Activated CD8-positive, alpha-beta T cell treated with anti-CD3 and anti-CD28 coated beads, Interleukin-2, amount 10 ng/mL, durations not matched to agents 7 days and 5 days (primary cell): ENCODE measurements around the gene EPS8L1. TPM values are rescaled to one million over a fixed set of nuclear protein-coding genes. Genes with fewer than 3 reads are reported as not detected.

ENCODE experiments used
- ATAC-seq: fragments of 150-1000 bp; cut with Tn5 transposase; one replicate; pipeline ENCODE4 v1.10.0; 2021; ENCODE audit warnings: moderate library complexity
- CTCF ChIA-PET: fragments of 350-600 bp; sonication (Branson Sonifier 250); formaldehyde crosslinking; loops from one replicate; lab custom pipeline; 2021; ENCODE audit warnings: antibody characterized with exemption; lab: Charles Lee
- POLR2A ChIA-PET: fragments of 350-600 bp; sonication (Branson Sonifier 250); formaldehyde crosslinking; loops from one replicate; lab custom pipeline; 2021; ENCODE audit warnings: antibody characterized with exemption; lab: Charles Lee
- DNase-seq: peaks from one replicate; pipeline ENCODE4 v3.0.0-alpha.2; 2020
- H3K27ac Mint-ChIP-seq: one replicate; pipeline ENCODE4 v1.8.0; 2021; ENCODE audit warnings: mild to moderate bottlenecking, mixed read lengths
- H3K27me3 Mint-ChIP-seq: one replicate; pipeline ENCODE4 v1.8.0; 2021; ENCODE audit warnings: low read depth, mixed read lengths
- H3K36me3 Mint-ChIP-seq: one replicate; pipeline ENCODE4 v1.8.0; 2021; ENCODE audit warnings: low read depth, mixed read lengths
- H3K4me1 Mint-ChIP-seq: one replicate; pipeline ENCODE4 v1.8.0; 2021; ENCODE audit warnings: low read depth, mixed read lengths
- H3K4me3 Mint-ChIP-seq: one replicate; pipeline ENCODE4 v1.8.0; 2021; ENCODE audit warnings: mild to moderate bottlenecking, mixed read lengths
- H3K9me3 Mint-ChIP-seq: one replicate; pipeline ENCODE4 v1.8.0; 2022; ENCODE audit warnings: mixed read lengths; ENCODE audit not compliant: insufficient read depth
- total RNA-seq, 2 experiments: library from RNA; stranded (reverse); gene quantifications; one replicate each; pipeline ENCODE4 v1.2.3, GENCODE V29; 2021

EPS8L1 gene
- total RNA-seq, 2 experiments from 2014 or later, result 4.9 to 8.6 TPM

GRCh38 chr19:55090564-55090963, 14.9 kb downstream of the EPS8L1 start:
- Mint-ChIP-seq H3K27me3 (peaks cover 23% of the 10 kb centered on the region), H3K4me1 (peaks cover 26% of the 10 kb centered on the region), H3K36me3 (peaks cover 31% of the 10 kb centered on the region), H3K27ac (no peak overlapping the region), H3K9me3 (no peaks in the 10 kb centered on the region), H3K4me3 (no peak overlapping the region)
- DNase-seq (no peak), ATAC-seq (no peak)
- ChIA-PET CTCF (no interaction called here), POLR2A (no interaction called here)

- no peak for DNase-seq
- Mint-ChIP-seq H3K36me3 (peaks cover 31% of the 10 kb centered on the region), H3K27ac (no peak overlapping the region), H3K4me1 (peaks cover 26% of the 10 kb centered on the region), H3K27me3 (peaks cover 17% of the 10 kb centered on the region), H3K4me3 (no peak overlapping the region), H3K9me3 (no peaks in the 10 kb centered on the region)
- CTCF ChIA-PET, result no interaction called here
- ATAC-seq, result no peak
- POLR2A ChIA-PET, result no interaction called here
Measured at GRCh38 chr19:55091126-55091910, 15.6 kb downstream of the EPS8L1 start.

- no peak overlapping the region for H3K4me3 Mint-ChIP-seq
- H3K27me3 Mint-ChIP-seq, result peaks cover 15% of the 10 kb centered on the region
- DNase-seq (no peak), ATAC-seq (no peak)
- peaks cover 31% of the 10 kb centered on the region for H3K36me3 Mint-ChIP-seq
- CTCF ChIA-PET, result no interaction called here
- H3K27ac Mint-ChIP-seq, result no peak overlapping the region
- peaks cover 24% of the 10 kb centered on the region for H3K4me1 Mint-ChIP-seq
- POLR2A ChIA-PET, result no interaction called here
- no peaks in the 10 kb centered on the region for H3K9me3 Mint-ChIP-seq
Measured at GRCh38 chr19:55091955-55092354, 16.3 kb downstream of the EPS8L1 start.

DNA sequence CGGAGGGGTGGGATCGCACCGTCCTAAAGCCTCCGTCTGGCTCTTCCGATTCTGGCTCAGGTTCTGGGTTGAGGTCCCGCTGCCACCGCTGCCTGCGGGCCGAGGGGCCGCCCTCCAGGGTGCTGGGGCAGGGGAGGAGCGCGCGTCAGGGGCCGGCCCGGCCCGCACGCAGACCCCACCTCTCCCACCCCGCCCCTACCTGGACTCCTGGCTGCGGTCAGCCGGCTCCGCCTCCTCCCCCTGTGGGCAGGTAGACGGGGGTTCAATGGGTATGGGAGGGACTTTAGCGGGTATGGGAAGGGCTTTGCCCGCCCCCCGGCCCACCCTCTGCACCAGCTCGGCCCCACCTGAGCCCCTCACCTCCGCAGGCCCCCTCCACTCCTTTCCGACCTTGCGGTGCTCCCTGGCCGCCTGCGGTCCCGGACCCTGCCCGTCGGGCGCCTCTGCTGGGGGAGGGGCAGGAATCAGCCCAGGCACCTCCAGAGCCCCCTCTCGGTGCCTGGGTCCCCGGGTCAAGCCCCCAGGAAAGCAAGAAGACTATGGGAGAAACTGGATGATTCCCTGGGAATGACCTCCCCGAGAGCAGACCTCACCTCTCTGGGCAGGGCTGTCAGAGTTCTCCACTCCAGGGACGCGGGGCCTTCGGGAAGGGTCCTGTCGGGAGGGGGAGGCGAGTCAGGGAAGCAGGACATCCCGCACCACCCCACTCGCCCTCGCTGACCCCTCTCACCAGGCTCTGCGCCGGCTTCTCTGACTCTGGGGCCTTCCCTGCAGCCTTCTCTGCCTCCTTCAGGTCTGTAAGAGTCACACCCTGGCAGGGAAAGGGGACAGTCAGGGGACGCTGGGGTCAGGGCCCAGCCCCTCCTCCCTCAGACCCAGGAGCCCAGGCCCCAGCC, 17.0 kb downstream of the EPS8L1 start:
- Mint-ChIP-seq H3K9me3 (no peaks in the 10 kb centered on the region), H3K27ac (no peak overlapping the region), H3K4me3 (no peak overlapping the region), H3K36me3 (peaks cover 27% of the 10 kb centered on the region), H3K4me1 (peaks cover 17% of the 10 kb centered on the region), H3K27me3 (peaks cover 8% of the 10 kb centered on the region)
- POLR2A ChIA-PET, result no interaction called here
- DNase-seq (no peak), ATAC-seq (no peak)
- CTCF ChIA-PET, result no interaction called here

DNA sequence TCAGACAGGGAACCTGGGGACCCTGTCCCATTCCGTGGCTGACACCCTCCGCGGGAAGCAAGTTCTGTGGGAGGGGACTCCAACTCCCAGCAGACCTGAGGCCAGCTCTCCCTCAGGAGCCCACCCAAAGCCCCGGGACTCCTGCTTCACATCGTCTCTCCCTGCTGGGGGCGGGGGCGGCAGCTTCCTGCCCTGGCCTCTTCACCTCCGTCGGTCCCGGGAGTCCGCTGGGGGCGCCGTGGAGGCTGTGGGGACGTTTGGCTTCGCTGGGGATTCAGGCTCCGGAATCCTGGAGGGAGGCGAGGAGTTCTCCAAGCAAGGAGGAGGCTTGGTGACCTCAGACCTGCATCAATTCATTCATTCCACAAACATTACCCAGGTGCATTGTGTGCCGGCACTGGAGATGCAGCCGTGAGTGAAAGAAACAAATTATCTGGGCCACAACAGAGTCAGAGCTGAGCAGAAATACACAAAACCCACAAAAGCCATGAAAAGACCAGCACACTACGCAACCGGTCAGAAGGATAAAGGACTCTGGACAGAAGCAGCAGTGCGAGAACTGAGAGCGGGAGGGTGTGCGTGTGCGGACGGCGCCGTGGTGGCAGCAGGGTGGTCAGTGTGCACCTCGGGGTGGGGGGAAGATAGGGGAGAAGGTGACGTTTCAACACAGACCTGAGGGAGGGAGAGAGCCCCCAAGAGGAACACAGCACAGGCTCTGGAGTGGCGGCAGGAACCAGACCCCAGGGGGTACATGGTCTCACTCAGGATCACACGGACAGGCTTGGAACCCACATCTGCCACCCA, 19.0 kb downstream of the EPS8L1 start:
- ChIA-PET CTCF (no interaction called here), POLR2A (no interaction called here)
- no peak for DNase-seq
- Mint-ChIP-seq H3K27ac (no peak overlapping the region), H3K27me3 (no peaks in the 10 kb centered on the region), H3K4me3 (no peak overlapping the region), H3K36me3 (peaks cover 14% of the 10 kb centered on the region), H3K4me1 (peaks cover 3% of the 10 kb centered on the region), H3K9me3 (no peaks in the 10 kb centered on the region)
- ATAC-seq, result no peak

GRCh38 chr19:55095260-55096060, 19.8 kb downstream of the EPS8L1 start:
- H3K27me3 Mint-ChIP-seq, result no peaks in the 10 kb centered on the region
- no peak for DNase-seq
- no peak for ATAC-seq
- H3K27ac Mint-ChIP-seq, result no peak overlapping the region
- H3K9me3 Mint-ChIP-seq, result no peaks in the 10 kb centered on the region
- peaks cover 14% of the 10 kb centered on the region for H3K36me3 Mint-ChIP-seq
- H3K4me3 Mint-ChIP-seq, result no peak overlapping the region
- peaks cover 2% of the 10 kb centered on the region for H3K4me1 Mint-ChIP-seq
- CTCF ChIA-PET, result interaction anchor here (0.6 kb wide), 1 partner anchor 12 kb away, joined by 3 read pairs; no protein-coding TSS in a partner anchor
- POLR2A ChIA-PET, result no interaction called here

DNA sequence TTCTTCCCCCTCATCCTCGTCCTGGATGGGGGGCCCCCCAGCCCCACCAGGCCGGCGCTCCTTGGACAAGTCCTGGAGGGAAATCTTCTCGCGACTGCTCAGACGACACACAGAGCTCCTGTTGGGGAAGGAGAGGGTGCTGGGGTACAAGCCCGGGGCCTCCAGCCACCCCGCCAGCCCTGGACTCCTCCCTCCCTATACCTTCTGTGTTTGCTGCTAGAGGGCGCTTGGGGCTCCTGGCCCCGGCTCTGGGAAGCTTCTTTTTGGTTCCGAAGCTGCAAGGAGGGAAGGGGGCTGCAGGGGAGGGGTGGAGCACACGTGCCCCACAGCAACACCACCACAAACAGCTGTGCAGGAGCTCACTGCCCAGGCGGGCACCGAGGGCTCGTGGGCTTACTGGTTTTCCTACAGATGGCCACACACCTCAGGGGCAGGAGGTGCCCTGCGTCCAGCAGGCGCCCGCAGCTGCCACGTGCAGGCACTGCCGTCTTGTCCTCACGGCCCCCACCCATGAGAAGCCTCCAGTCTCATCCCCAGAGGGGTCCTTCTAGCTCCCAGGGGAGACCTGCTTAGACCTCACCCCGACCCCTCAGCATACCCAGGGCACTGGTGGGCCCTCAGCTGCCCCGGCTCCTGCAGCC, 20.5 kb downstream of the EPS8L1 start:
- Mint-ChIP-seq H3K4me1 (peaks cover 2% of the 10 kb centered on the region), H3K9me3 (no peaks in the 10 kb centered on the region), H3K4me3 (no peak overlapping the region), H3K36me3 (peaks cover 10% of the 10 kb centered on the region), H3K27me3 (no peaks in the 10 kb centered on the region), H3K27ac (no peak overlapping the region)
- ATAC-seq, result no peak
- no peak for DNase-seq
- CTCF ChIA-PET, result interaction anchor here (0.6 kb wide), 1 partner anchor 11 kb away, joined by 3 read pairs; no protein-coding TSS in a partner anchor
- POLR2A ChIA-PET, result no interaction called here

- Mint-ChIP-seq H3K9me3 (no peaks in the 10 kb centered on the region), H3K4me3 (no peak overlapping the region), H3K27me3 (no peaks in the 10 kb centered on the region), H3K27ac (no peak overlapping the region), H3K4me1 (peaks cover 2% of the 10 kb centered on the region), H3K36me3 (peaks cover 22% of the 10 kb centered on the region)
- POLR2A ChIA-PET, result interaction anchor here (1.0 kb wide), 1 partner anchor 13 kb away, joined by 3 read pairs; no protein-coding TSS in a partner anchor
- DNase-seq (no peak), ATAC-seq (no peak)
- CTCF ChIA-PET, result interaction anchor here (1.8 kb wide), 1 partner anchor 10 kb away, joined by 5 read pairs; no protein-coding TSS in a partner anchor
Measured at GRCh38 chr19:55097864-55098715, 22.4 kb downstream of the EPS8L1 start.

DNA sequence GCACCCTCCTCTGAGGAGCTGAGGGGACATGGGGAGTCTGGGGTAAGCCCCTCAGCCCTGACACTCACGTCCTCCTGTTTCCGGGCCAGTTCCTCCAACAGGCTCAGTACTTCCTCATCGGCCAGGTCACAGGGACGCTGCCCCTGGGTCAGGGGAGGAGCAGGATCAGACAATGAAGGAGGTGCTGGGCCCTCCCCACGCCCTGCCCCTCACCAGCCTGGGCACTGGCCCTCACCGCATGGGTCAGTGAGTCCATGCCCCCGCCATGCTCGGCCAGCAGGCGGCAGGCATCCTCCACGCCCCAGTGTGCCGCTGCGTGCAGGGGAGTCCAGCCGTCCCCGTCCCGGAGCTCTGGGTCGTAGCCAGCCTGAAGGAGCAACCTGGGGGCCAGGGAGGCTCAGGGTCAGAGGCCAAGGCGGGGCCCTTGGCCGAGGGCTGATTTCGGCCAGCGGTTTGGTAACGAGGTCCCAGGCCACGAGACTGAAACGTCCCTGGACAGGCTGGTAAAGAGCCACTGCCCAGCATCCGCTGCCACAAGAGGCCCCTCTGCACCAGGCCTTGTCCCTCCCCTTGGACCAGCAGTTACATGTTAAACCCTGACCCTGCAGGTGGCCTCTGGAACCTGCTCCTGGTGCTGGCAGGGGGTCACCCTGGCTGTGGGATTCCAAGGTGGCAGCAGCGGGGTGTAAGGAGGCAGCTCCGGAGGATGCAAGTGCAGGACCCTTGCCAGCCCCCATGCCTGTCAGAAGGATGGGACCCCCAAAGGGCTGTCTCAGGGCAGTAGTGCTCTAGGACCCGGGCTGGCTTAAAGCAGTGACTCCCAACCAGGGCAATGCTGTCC, 23.3 kb downstream of the EPS8L1 start:
- POLR2A ChIA-PET, result interaction anchor here (1.0 kb wide), 1 partner anchor 14 kb away, joined by 3 read pairs; no protein-coding TSS in a partner anchor
- Mint-ChIP-seq H3K9me3 (no peaks in the 10 kb centered on the region), H3K27ac (no peak overlapping the region), H3K36me3 (peaks cover 27% of the 10 kb centered on the region), H3K27me3 (no peaks in the 10 kb centered on the region), H3K4me3 (no peak overlapping the region), H3K4me1 (peaks cover 2% of the 10 kb centered on the region)
- CTCF ChIA-PET, result interaction anchor here (1.0 to 1.8 kb wide), 2 partner anchors 11 to 218 kb away, joined by 3 to 5 read pairs; no protein-coding TSS in a partner anchor
- DNase-seq (no peak), ATAC-seq (no peak)
